NCI-H1048 (cell line): ENCODE data around the gene ENDOD1.
"Not testable (repeated sequence)": the region's sequence is repeated elsewhere in the genome, so short reads cannot be mapped to it uniquely, and the experiment has no call there.

Experiments used
- DNase-seq: peaks from one replicate; lab custom pipeline; 2025; lab: John Stamatoyannopoulos, UW

Gene ENDOD1

GRCh38 chr11:95104121-95104830, 14.6 kb downstream of the ENDOD1 start:
- no peak for DNase-seq

- no peak for DNase-seq
Observed at GRCh38 chr11:95104856-95105255, 15.2 kb downstream of the ENDOD1 start.

GRCh38 chr11:95108159-95108611, 18.5 kb downstream of the ENDOD1 start:
- no peak for DNase-seq

GRCh38 chr11:95108671-95109551, 19.3 kb downstream of the ENDOD1 start:
- no peak for DNase-seq

- DNase-seq, result not testable (repeated sequence)
Observed at GRCh38 chr11:95111471-95111870, 21.8 kb downstream of the ENDOD1 start.

GRCh38 chr11:95111923-95112540, 22.4 kb downstream of the ENDOD1 start:
- no peak for DNase-seq

GRCh38 chr11:95115597-95115996, 26.0 kb downstream of the ENDOD1 start:
- no peak for DNase-seq

- DNase-seq, result no peak
Observed at GRCh38 chr11:95119361-95120060, 29.9 kb downstream of the ENDOD1 start.

GRCh38 chr11:95121698-95122097, 32.1 kb downstream of the ENDOD1 start:
- peak; percentile 26 for DNase-seq

GRCh38 chr11:95123556-95123955, 33.9 kb downstream of the ENDOD1 start:
- DNase-seq, result no peak

GRCh38 chr11:95128602-95129001, 39.0 kb downstream of the ENDOD1 start:
- no peak for DNase-seq

GRCh38 chr11:95132956-95133355, 43.3 kb downstream of the ENDOD1 start:
- DNase-seq, result no peak

GRCh38 chr11:95134491-95134890, 44.8 kb downstream of the ENDOD1 start:
- DNase-seq, result no peak

GRCh38 chr11:95135155-95135554, 45.5 kb downstream of the ENDOD1 start:
- DNase-seq, result no peak

- no peak for DNase-seq
Observed at GRCh38 chr11:95135880-95136279, 46.2 kb downstream of the ENDOD1 start.

- not testable (repeated sequence) for DNase-seq
Observed at GRCh38 chr11:95136747-95137146, 47.1 kb downstream of the ENDOD1 start.

- no peak for DNase-seq
Observed at GRCh38 chr11:95137299-95137698, 47.7 kb downstream of the ENDOD1 start.

- DNase-seq, result no peak
Observed at GRCh38 chr11:95138448-95138847, 48.8 kb downstream of the ENDOD1 start.

GRCh38 chr11:95140397-95141033, 50.9 kb downstream of the ENDOD1 start:
- DNase-seq, result no peak

GRCh38 chr11:95142431-95142830, 52.8 kb downstream of the ENDOD1 start:
- no peak for DNase-seq

- no peak for DNase-seq
Observed at GRCh38 chr11:95143106-95143681, 53.5 kb downstream of the ENDOD1 start.
